CD4-positive, alpha-beta memory T cell (primary cell): Measurements from ENCODE around the gene GJA5. TPM values are rescaled to one million over a fixed set of nuclear protein-coding genes. Genes with fewer than 3 reads are reported as not detected.

Experiments
- CTCF ChIA-PET: fragments of 350-600 bp; sonication (Branson Sonifier 250); formaldehyde crosslinking; loops from one replicate; lab custom pipeline; 2021; ENCODE audit warnings: inconsistent platforms; ENCODE audit not compliant: partially characterized antibody; lab: Charles Lee
- POLR2A ChIA-PET: fragments of 350-600 bp; sonication (Branson Sonifier 250); formaldehyde crosslinking; loops from one replicate; lab custom pipeline; 2021; ENCODE audit not compliant: partially characterized antibody; lab: Charles Lee
- DNase-seq, 5 donors: peaks; one replicate each; pipeline versions ENCODE4 v3.0.0 to v3.0.0-alpha.2; 2020 to 2022; ENCODE audit warnings: mixed read lengths in 1 of 5
- H3K27ac ChIP-seq: one replicate; pipeline ENCODE4 v1.7.0; 2013; ENCODE audit warnings: low read depth, low read length
- H3K27me3 ChIP-seq: 2 replicates; pipeline ENCODE4 v1.7.0; 2013; ENCODE audit warnings: mild to moderate bottlenecking, low read length, moderate library complexity; ENCODE audit not compliant: insufficient read depth
- H3K36me3 ChIP-seq: 2 replicates; pipeline ENCODE4 v1.7.0; 2013; ENCODE audit warnings: mild to moderate bottlenecking, low read length, moderate library complexity; ENCODE audit not compliant: insufficient read depth
- H3K4me1 ChIP-seq: 2 replicates; pipeline ENCODE4 v1.7.0; 2013; ENCODE audit warnings: mild to moderate bottlenecking, low read length, moderate library complexity; ENCODE audit not compliant: insufficient read depth
- H3K4me3 ChIP-seq, 2 donors: one replicate each; pipeline ENCODE4 v1.7.0; 2013; ENCODE audit warnings: low read length in 2 of 2, mild to moderate bottlenecking in 1 of 2
- H3K9me3 ChIP-seq, 2 donors: one replicate each; pipeline ENCODE4 v1.7.0; 2013; ENCODE audit warnings: low read length in 2 of 2, control low read depth in 1 of 2; ENCODE audit not compliant: control insufficient read depth in 1 of 2
- H3K27ac Mint-ChIP-seq, 7 donors: one replicate each; pipeline ENCODE4 v1.8.0; 2020 to 2021; ENCODE audit warnings: mixed read lengths in 7 of 7, mild to moderate bottlenecking in 6 of 7, inconsistent platforms in 3 of 7, moderate library complexity in 3 of 7
- H3K27me3 Mint-ChIP-seq, 2 donors: one replicate each; pipeline ENCODE4 v1.8.0; 2020 to 2021; ENCODE audit warnings: mixed read lengths in 2 of 2
- H3K36me3 Mint-ChIP-seq, 2 donors: one replicate each; pipeline ENCODE4 v1.8.0; 2020 to 2021; ENCODE audit warnings: mixed read lengths in 2 of 2, inconsistent platforms in 1 of 2, mild to moderate bottlenecking in 1 of 2
- H3K4me1 Mint-ChIP-seq, 4 donors: one replicate each; pipeline ENCODE4 v1.8.0; 2020 to 2021; ENCODE audit warnings: mixed read lengths in 4 of 4, mild to moderate bottlenecking in 1 of 4
- H3K4me3 Mint-ChIP-seq, 8 donors: one replicate each; pipeline ENCODE4 v1.8.0; 2020 to 2021; ENCODE audit warnings: mixed read lengths in 8 of 8, mild to moderate bottlenecking in 7 of 8, moderate library complexity in 6 of 8, inconsistent platforms in 3 of 8
- H3K9me3 Mint-ChIP-seq, 8 donors: one replicate each; pipeline ENCODE4 v1.8.0; 2020 to 2021; ENCODE audit warnings: mixed read lengths in 8 of 8, mild to moderate bottlenecking in 5 of 8, inconsistent platforms in 3 of 8, moderate library complexity in 1 of 8
- intact Hi-C: fragments of 100-400 bp; cut with micrococcal nuclease; formaldehyde crosslinking; loops from one replicate; pipeline ENCODE4 v1.15.1; 2023
- polyA plus RNA-seq, 2 donors: library from polyadenylated mRNA; unstranded; fragments of 300-500 nt; fragmentation: Illumina TruSeq; gene quantifications; one replicate each; pipeline ENCODE4 v1.2.3, GENCODE V29; 2021
- total RNA-seq, 2 experiments: library from RNA; stranded (reverse); gene quantifications; one replicate each; pipeline ENCODE4 v1.2.3, GENCODE V29; 2021

The GJA5 gene
- total and polyA plus RNA-seq, 4 experiments from 2014 or later = not detected

DNA sequence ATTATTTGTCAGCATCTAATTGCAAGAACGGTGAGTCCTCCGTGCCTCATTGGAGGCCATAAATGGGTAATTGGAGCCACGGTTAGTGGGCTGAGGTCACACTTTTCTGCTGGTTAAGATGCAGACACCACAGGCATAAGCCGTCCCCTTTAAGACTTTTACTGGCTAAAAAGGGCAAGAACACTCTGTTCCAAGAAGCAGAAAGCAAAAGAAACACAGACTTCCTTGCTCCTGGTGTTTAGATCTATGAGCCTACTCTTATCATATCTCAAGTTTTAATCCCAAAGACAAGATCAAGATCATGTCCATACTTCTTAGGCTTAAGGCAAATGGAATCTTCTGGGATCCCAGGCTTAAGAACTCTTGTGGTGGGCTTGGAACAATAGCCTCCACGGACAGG lies 17.3 kb upstream of the GJA5 start:
- Mint-ChIP-seq H3K27me3 (peaks cover 9 to 32% of the 10 kb centered on the region in 2 donors), H3K27ac (no peak overlapping the region), H3K4me1 (peaks cover 0 to 2% (median 0%) of the 10 kb centered on the region in 4 donors), H3K36me3 (no peaks in the 10 kb centered on the region), H3K4me3 (no peak overlapping the region), H3K9me3 (peaks cover 0 to 2% (median 0%) of the 10 kb centered on the region in 8 donors)
- DNase-seq = no peak
- Histone ChIP-seq H3K9me3 (no peaks in the 10 kb centered on the region), H3K4me3 (no peak overlapping the region), H3K4me1 (no peaks in the 10 kb centered on the region), H3K27ac (no peak overlapping the region), H3K36me3 (no peaks in the 10 kb centered on the region), H3K27me3 (no peaks in the 10 kb centered on the region)
- CTCF ChIA-PET = no interaction called here
- POLR2A ChIA-PET = no interaction called here
- intact Hi-C loops = no loop called here

DNA sequence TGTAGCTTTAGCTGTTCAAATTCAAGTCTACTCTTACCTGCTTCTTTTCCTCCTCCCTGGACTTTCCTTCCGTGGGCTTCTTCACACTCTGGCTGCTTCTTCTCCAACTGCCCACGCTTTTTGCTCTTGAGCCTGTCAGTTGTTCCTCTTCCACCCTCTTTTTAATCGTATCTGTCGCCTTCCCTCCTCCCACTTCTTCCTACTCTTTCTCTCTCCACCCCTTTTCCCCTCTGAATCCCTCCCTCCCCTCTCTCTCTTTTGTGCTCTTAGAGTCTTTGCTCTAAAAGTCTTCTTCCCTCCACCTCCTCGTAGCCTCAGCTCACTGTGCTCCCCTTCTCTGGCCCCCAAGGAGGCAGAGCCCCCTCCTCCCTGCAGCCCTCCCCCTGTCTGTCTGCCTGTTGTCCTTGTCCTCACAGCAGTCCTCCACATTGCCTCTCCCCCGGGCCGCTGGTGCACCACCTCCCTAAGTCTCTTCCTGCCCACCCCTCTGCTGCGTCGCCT lies 12.9 kb upstream of the GJA5 start:
- H3K4me3 Mint-ChIP-seq = peak overlapping the region in 1 of 8 donors; percentile 56
- peaks cover 8 to 23% of the 10 kb centered on the region in 2 donors for H3K27me3 Mint-ChIP-seq
- intact Hi-C loops = no loop called here
- H3K27me3 ChIP-seq = no peaks in the 10 kb centered on the region
- H3K27ac ChIP-seq = no peak overlapping the region
- H3K9me3 Mint-ChIP-seq = peaks cover 0 to 2% (median 0%) of the 10 kb centered on the region in 8 donors
- H3K4me3 ChIP-seq = no peak overlapping the region
- H3K36me3 Mint-ChIP-seq = no peaks in the 10 kb centered on the region
- POLR2A ChIA-PET = no interaction called here
- no peaks in the 10 kb centered on the region for H3K36me3 ChIP-seq
- CTCF ChIA-PET = no interaction called here
- DNase-seq = peak in 1 of 5 donors; percentile 40
- peak overlapping the region in 1 of 7 donors; percentile 9 for H3K27ac Mint-ChIP-seq
- H3K9me3 ChIP-seq = no peaks in the 10 kb centered on the region
- H3K4me1 Mint-ChIP-seq = peaks cover 0 to 2% (median 0%) of the 10 kb centered on the region in 4 donors
- H3K4me1 ChIP-seq = no peaks in the 10 kb centered on the region

DNA sequence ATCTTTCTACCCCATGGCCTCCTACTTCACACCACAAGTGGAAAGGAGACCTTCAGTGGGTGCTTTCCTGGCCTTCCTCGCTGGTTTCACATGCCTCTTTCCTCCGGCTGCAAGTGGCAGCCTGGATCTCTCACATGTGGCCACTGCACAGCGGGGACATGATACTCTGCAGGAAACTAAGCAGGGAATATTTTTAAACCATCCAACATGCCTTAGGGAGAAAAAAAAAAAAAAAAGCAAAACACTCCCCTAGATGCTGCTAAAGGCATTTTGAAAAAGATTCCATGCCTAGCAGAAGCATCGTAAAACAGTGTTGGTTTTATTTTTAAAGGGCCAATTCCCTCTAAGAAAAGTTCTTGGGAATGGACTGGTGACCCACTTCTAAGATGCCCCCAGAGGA lies 12.2 kb upstream of the GJA5 start:
- H3K4me1 Mint-ChIP-seq = peaks cover 0 to 2% (median 0%) of the 10 kb centered on the region in 4 donors
- intact Hi-C loops = no loop called here
- no peak overlapping the region for H3K27ac ChIP-seq
- no peaks in the 10 kb centered on the region for H3K9me3 ChIP-seq
- H3K4me1 ChIP-seq = no peaks in the 10 kb centered on the region
- H3K4me3 Mint-ChIP-seq = no peak overlapping the region
- no peaks in the 10 kb centered on the region for H3K36me3 ChIP-seq
- peaks cover 0 to 2% (median 0%) of the 10 kb centered on the region in 8 donors for H3K9me3 Mint-ChIP-seq
- no peak overlapping the region for H3K27ac Mint-ChIP-seq
- H3K27me3 Mint-ChIP-seq = peaks cover 8 to 23% of the 10 kb centered on the region in 2 donors
- POLR2A ChIA-PET = no interaction called here
- H3K27me3 ChIP-seq = no peaks in the 10 kb centered on the region
- H3K36me3 Mint-ChIP-seq = no peaks in the 10 kb centered on the region
- CTCF ChIA-PET = no interaction called here
- DNase-seq = no peak
- H3K4me3 ChIP-seq = no peak overlapping the region

DNA sequence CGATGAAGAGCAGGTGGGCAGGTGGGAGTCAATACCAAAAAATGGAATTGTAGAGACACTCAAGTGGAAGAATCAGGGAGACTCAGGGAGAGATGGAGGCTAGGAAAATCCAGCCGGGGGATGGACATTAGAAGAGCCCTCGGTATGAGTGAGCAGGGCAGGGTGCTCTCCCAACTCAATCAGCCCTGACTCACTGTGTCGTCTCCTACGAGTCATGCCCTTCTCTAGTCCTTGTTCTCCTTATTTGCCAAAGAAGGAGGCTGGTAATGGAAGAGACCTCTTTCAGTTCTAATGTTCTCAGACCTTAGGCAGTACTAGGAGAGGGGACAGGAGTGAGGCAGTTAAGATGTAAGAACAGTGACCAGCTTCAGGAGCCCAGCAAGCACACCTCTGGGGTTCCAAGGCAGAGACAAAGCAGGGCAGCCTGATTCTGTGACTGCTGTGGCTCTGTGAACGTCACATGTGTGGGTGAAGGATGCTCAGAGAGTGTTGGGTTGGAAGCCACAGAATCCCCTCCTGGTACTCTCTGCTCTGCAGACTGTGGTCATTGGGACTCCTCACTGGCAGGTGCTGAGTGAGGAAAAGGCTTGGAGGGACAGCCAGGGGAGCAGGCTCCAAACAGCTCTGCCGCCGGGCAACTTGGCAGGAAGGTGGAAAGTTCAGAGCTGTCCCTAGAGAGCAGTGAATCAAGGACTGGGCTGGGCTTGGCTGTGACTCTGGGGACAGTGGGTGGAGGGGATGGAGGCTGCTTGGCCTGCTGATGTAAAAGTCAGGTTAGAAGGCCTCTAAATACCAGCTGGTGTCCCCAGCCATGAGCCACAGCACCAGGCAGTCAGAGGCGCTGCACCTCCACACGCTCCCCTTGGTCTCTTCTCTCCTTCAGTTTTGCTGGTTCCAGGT lies 11.1 kb upstream of the GJA5 start:
- H3K4me1 ChIP-seq = no peaks in the 10 kb centered on the region
- no peak overlapping the region for H3K4me3 ChIP-seq
- H3K27ac Mint-ChIP-seq = peak overlapping the region in 2 of 7 donors; percentile 42 to 64
- ChIA-PET CTCF (no interaction called here), POLR2A (no interaction called here)
- peaks cover 0 to 2% (median 0%) of the 10 kb centered on the region in 4 donors for H3K4me1 Mint-ChIP-seq
- H3K27me3 Mint-ChIP-seq = peaks cover 8 to 22% of the 10 kb centered on the region in 2 donors
- DNase-seq = no peak
- no peaks in the 10 kb centered on the region for H3K36me3 Mint-ChIP-seq
- no peaks in the 10 kb centered on the region for H3K9me3 ChIP-seq
- no peaks in the 10 kb centered on the region for H3K9me3 Mint-ChIP-seq
- H3K36me3 ChIP-seq = no peaks in the 10 kb centered on the region
- no peaks in the 10 kb centered on the region for H3K27me3 ChIP-seq
- no peak overlapping the region for H3K4me3 Mint-ChIP-seq
- H3K27ac ChIP-seq = no peak overlapping the region
- intact Hi-C loops = no loop called here

DNA sequence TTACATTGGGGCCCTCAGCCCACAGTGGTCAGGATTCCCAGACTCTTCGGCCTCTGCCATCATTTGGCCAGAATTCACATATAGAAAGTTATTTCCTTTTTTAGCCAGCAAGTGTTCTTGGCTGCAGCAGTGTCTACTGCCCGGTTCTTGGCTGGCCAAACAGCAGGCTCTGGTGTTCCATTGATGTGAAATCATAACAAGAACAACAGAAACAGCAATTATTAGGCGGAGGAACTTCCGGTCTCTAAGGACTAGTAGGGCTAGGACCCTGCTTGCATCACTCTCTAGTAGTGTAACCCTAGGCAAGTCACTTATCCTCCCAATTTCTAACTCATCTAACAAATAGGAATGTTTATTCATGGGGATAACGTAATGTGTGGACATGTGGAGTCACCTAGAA lies 8.7 kb upstream of the GJA5 start:
- Mint-ChIP-seq H3K27ac (no peak overlapping the region), H3K4me3 (no peak overlapping the region)
- POLR2A ChIA-PET = no interaction called here

DNA sequence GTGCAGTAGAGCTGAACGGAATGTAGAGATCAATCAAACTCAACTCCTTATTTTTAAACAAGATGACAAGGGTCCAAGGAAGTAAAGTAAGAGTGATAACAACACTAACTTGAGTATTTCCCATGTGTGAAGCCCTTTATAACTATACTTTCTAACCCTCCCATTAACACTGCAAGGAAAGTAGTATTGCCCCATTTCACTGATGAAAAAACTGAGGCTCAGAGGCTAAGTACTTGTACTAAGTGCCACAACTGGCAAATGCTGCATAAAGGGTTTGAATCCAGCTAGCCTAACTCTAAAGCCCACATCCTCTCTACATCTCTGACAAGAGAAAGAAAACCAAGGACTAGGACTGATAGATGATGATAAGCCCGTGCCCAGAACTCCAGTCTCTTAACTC lies 8.2 kb upstream of the GJA5 start:
- no peak overlapping the region for H3K4me3 Mint-ChIP-seq
- H3K27me3 Mint-ChIP-seq = peaks cover 8 to 12% of the 10 kb centered on the region in 2 donors
- H3K9me3 Mint-ChIP-seq = no peaks in the 10 kb centered on the region
- no peaks in the 10 kb centered on the region for H3K9me3 ChIP-seq
- intact Hi-C loops = no loop called here
- peaks cover 3 to 11% (median 7%) of the 10 kb centered on the region in 4 donors for H3K4me1 Mint-ChIP-seq
- peaks cover 7% of the 10 kb centered on the region for H3K4me1 ChIP-seq
- no peak overlapping the region for H3K4me3 ChIP-seq
- no peaks in the 10 kb centered on the region for H3K27me3 ChIP-seq
- no peak for DNase-seq
- no peak overlapping the region for H3K27ac ChIP-seq
- ChIA-PET CTCF (no interaction called here), POLR2A (no interaction called here)
- peak overlapping the region in 1 of 7 donors; percentile 3 for H3K27ac Mint-ChIP-seq
- no peaks in the 10 kb centered on the region for H3K36me3 Mint-ChIP-seq
- no peaks in the 10 kb centered on the region for H3K36me3 ChIP-seq

More for the DNA sequence above, 8.7 kb upstream of the GJA5 start:
- H3K4me1 ChIP-seq = peaks cover 2% of the 10 kb centered on the region
- no peaks in the 10 kb centered on the region for H3K36me3 Mint-ChIP-seq
- no peaks in the 10 kb centered on the region for H3K9me3 Mint-ChIP-seq
- no peak overlapping the region for H3K27ac ChIP-seq
- no peak overlapping the region for H3K4me3 ChIP-seq
- no peaks in the 10 kb centered on the region for H3K9me3 ChIP-seq
- H3K27me3 ChIP-seq = no peaks in the 10 kb centered on the region
- no peak for DNase-seq
- CTCF ChIA-PET = no interaction called here
- H3K4me1 Mint-ChIP-seq = peaks cover under 1 to 9% (median 2%) of the 10 kb centered on the region in 4 donors
- peaks cover 8 to 17% of the 10 kb centered on the region in 2 donors for H3K27me3 Mint-ChIP-seq
- H3K36me3 ChIP-seq = no peaks in the 10 kb centered on the region
- intact Hi-C loops = no loop called here

DNA sequence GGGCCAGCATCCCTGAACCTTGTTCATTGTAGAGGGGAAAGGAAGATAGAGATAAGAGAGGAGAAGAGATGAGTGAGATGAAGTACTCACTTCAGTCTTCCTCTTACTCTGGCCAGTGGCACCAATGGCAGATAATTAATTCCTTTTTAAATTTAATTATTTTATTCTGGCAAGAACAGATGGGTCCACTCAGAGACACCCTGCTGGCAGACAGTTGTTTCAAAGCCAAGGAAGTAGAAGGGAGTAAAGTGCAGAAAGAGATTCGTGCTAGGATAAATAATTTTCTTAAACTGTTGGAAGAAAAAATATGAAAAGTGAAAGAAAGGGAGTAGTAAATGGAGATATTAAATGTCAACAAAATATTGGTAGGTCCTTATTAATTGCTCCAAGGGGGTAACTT lies 7.7 kb upstream of the GJA5 start:
- Histone ChIP-seq H3K27ac (no peak overlapping the region), H3K4me1 (peaks cover 12% of the 10 kb centered on the region), H3K36me3 (no peaks in the 10 kb centered on the region), H3K27me3 (no peaks in the 10 kb centered on the region), H3K4me3 (no peak overlapping the region), H3K9me3 (no peaks in the 10 kb centered on the region)
- Mint-ChIP-seq H3K36me3 (no peaks in the 10 kb centered on the region), H3K27ac (peak overlapping the region in 1 of 7 donors; percentile 3), H3K4me1 (peaks cover 5 to 14% (median 12%) of the 10 kb centered on the region in 4 donors), H3K9me3 (no peaks in the 10 kb centered on the region), H3K27me3 (peaks cover 7 to 8% of the 10 kb centered on the region in 2 donors), H3K4me3 (no peak overlapping the region)
- intact Hi-C loops = no loop called here
- DNase-seq = no peak
- ChIA-PET POLR2A (no interaction called here), CTCF (no interaction called here)
